IPS DF 6.9 (cell line): ENCODE measurements around the gene GRK1.

Experiments
- DNase-seq: peaks from one replicate; pipeline ENCODE4 v3.0.0-alpha.2; 2013; ENCODE audit warnings: low read depth, low spot score
- H3K27ac ChIP-seq: one replicate; pipeline ENCODE4 v1.5.1; 2013; ENCODE audit warnings: low read length, control low read depth
- H3K27me3 ChIP-seq: 2 replicates; pipeline ENCODE4 v1.6.1; 2013; ENCODE audit warnings: mild to moderate bottlenecking, low read length; ENCODE audit not compliant: control insufficient read depth, insufficient read depth
- H3K36me3 ChIP-seq: 2 replicates; pipeline ENCODE4 v1.6.1; 2013; ENCODE audit warnings: low read length; ENCODE audit not compliant: control insufficient read depth, insufficient read depth
- H3K4me1 ChIP-seq: 2 replicates; pipeline ENCODE4 v1.6.1; 2013; ENCODE audit warnings: low read length; ENCODE audit not compliant: control insufficient read depth, insufficient read depth
- H3K4me3 ChIP-seq: 2 replicates; pipeline ENCODE4 v1.5.1; 2013; ENCODE audit warnings: mild to moderate bottlenecking, low read length
- H3K9me3 ChIP-seq: 2 replicates; pipeline ENCODE4 v1.6.1; 2013; ENCODE audit warnings: low read length, inconsistent platforms; ENCODE audit not compliant: control insufficient read depth, insufficient read depth
- WGBS: extraction: QIAGEN DNeasy Blood & Tissue Kit; methylation state at CpG from one replicate; pipeline ENCODE4 v1.1.7; 2013; ENCODE audit warnings: mixed read lengths, missing lambda C conversion rate; ENCODE audit not compliant: insufficient read length, insufficient coverage; 5-methylcytosine and 5-hydroxymethylcytosine counted together

GRK1 gene

DNA sequence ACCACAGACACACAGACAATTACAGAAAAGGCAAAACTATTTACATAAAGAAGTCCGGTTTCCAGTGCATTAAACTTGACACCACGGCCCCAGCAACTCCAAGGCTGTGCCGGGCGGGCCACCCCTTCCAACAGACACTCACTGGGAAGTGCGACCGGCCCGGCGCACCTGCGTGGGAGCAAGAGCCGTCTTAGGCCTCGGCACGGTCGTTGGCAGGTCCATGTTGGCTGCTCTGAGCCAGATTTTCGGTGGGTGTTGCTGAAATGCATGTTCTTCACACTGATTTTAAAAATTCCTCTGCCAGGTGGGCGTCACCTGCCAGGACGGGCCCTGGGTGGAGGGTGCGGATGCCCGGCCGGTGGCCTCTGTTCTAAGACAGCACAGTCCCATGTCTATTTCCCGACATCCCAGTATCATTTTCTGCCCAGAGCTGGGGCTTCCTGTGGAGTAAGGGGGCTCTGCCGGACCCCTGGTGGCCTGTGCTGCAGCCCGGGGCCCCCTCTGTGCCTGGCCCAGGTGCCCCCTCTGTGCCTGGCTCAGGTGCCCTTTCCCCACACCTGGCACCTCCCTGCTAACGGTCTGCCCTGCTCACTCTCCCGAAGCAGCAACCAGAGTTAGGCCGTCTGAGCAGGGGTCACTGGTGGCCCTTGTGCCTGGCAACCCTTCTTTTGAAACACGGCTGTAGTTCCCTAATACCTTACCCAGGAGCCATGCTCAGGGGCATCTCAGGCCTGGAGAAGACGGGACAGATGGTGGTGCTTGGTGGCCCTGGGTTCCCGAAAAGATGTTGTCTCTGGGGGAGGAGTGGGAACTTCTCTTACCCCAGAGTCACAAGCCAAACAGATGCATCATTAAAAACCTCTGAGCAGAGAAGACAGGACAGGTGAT lies 101.2 kb downstream of the GRK1 start:
- DNase-seq, result no peak
- no peaks in the 10 kb centered on the region for H3K36me3 ChIP-seq
- no peaks in the 10 kb centered on the region for H3K27me3 ChIP-seq
- H3K4me1 ChIP-seq, result no peaks in the 10 kb centered on the region
- no peak overlapping the region for H3K4me3 ChIP-seq
- H3K9me3 ChIP-seq, result no peaks in the 10 kb centered on the region
- H3K27ac ChIP-seq, result no peak overlapping the region
- no CpG with 5 or more reads among the region's 28 CpGs for WGBS

DNA sequence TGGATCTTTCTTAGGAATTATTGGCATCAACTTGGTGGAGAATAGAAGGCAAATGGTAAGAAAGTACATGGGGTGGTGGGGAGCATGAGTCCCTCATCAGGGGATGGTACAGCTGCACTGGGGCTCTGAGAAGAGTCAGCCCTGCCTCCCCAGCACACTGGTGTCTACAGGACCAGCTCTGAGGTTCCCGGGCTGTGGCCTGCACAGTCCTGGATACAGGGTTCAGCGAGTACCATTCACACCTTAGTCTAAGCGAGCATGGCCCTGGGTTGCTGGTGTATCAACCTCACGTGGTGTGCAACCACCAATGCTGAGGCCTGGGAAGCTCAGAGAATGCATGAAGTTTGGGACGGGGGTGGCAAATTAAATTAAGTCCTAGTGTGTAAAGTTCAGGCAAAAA lies 102.1 kb downstream of the GRK1 start:
- H3K27ac ChIP-seq, result no peak overlapping the region
- H3K9me3 ChIP-seq, result no peaks in the 10 kb centered on the region
- no CpG with 5 or more reads among the region's 5 CpGs for WGBS
- no peak for DNase-seq
- H3K4me3 ChIP-seq, result no peak overlapping the region
- no peaks in the 10 kb centered on the region for H3K4me1 ChIP-seq
- no peaks in the 10 kb centered on the region for H3K36me3 ChIP-seq
- no peaks in the 10 kb centered on the region for H3K27me3 ChIP-seq

DNA sequence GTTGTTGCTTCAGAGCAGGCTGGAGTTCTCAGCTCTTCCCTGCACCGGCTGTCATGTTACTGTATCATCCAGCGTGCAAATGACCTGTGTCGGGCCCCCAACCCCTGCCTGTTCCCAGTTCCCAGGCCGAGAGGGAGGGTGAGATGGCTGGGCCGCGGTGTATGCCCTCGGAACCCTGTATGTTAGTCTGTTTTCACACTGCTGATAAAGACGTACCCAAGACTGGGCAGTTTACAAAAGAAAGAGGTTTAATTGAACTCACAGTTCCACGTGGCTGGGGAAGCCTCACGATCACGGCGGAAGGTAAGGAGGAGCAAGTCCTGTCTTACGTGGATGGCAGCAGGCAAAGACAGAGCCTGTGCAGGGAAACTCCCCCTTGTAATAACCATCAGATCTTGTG lies 102.9 kb downstream of the GRK1 start:
- WGBS, result no CpG with 5 or more reads among the region's 13 CpGs
- H3K4me3 ChIP-seq, result no peak overlapping the region
- H3K36me3 ChIP-seq, result no peaks in the 10 kb centered on the region
- no peaks in the 10 kb centered on the region for H3K4me1 ChIP-seq
- no peak for DNase-seq
- H3K9me3 ChIP-seq, result no peaks in the 10 kb centered on the region
- H3K27me3 ChIP-seq, result no peaks in the 10 kb centered on the region
- H3K27ac ChIP-seq, result no peak overlapping the region

DNA sequence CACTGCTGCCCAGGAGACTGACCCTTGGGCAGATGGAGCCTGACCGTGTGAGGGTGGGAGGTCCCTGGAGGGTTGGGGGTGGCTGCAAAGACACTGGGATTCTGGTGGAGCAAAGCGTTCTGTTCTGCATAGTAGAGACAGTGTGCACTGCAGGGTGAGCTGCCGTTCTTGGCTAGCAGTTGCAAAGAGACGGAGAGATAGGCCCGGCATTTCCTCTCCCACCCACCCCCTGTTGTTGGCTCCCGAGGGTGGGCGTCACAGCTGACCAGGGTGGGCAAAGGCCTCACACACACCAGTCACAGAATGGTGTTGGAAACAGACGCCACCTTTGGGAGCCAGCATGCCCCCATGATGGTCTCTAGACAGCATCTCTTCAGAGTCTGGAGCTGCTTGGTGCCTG lies 103.4 kb downstream of the GRK1 start:
- Histone ChIP-seq H3K36me3 (no peaks in the 10 kb centered on the region), H3K27ac (no peak overlapping the region), H3K4me3 (no peak overlapping the region), H3K9me3 (no peaks in the 10 kb centered on the region), H3K4me1 (no peaks in the 10 kb centered on the region), H3K27me3 (no peaks in the 10 kb centered on the region)
- WGBS, result no CpG with 5 or more reads among the region's 8 CpGs
- no peak for DNase-seq

DNA sequence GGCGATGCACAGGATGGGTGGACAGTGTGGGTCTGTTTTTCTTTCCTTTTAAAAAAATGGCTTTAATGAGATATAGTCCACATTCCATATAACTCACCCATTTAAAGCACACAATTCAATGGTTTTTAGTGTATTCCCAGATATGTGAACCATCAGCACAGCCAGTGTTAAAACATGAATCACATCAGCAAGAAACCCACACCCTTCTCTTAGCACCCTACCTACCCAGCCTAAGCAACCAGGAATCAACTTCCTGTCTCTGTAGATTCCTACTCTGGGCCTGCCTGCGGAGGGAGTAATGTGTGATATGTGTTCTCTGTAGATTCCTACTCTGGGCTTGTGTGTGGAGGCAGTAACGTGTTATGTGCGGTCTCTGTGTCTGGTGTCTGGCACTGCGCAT lies 103.9 kb downstream of the GRK1 start:
- no peak for DNase-seq
- H3K27ac ChIP-seq, result no peak overlapping the region
- no peaks in the 10 kb centered on the region for H3K4me1 ChIP-seq
- no peak overlapping the region for H3K4me3 ChIP-seq
- no peaks in the 10 kb centered on the region for H3K9me3 ChIP-seq
- no CpG with 5 or more reads among the region's 5 CpGs for WGBS
- H3K27me3 ChIP-seq, result no peaks in the 10 kb centered on the region
- H3K36me3 ChIP-seq, result no peaks in the 10 kb centered on the region

DNA sequence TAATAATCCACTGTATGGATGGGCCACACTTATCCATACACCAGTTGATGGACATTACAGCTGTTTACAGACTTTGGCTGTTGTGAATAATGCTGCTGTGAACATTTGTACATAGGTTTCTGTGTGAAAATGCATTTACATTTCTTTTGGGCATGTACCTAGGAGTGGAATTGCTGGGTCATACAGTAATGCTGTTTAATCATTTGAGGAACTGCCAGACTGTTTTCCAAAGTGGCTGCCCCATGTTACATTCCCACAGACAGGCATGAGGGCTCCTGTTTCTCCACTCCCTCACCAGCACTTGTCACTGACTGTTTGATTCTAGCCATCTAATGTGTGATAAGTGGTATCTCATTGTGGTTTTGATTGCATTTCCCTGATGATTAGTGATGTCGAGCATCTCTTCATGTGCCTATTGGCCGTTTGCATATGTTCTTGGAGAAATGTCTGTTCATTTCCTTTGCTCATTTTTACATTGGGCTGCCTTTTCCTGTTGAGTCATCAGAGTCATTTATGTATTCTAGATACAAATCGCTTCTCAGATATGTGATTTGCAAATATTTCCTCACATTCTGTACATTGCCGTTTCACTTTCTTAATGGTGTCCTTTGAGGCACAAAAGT lies 104.8 kb downstream of the GRK1 start:
- no CpG with 5 or more reads among the region's 4 CpGs for WGBS
- DNase-seq, result no peak
- H3K27ac ChIP-seq, result no peak overlapping the region
- H3K9me3 ChIP-seq, result no peaks in the 10 kb centered on the region
- no peak overlapping the region for H3K4me3 ChIP-seq
- H3K36me3 ChIP-seq, result no peaks in the 10 kb centered on the region
- no peaks in the 10 kb centered on the region for H3K27me3 ChIP-seq
- no peaks in the 10 kb centered on the region for H3K4me1 ChIP-seq

DNA sequence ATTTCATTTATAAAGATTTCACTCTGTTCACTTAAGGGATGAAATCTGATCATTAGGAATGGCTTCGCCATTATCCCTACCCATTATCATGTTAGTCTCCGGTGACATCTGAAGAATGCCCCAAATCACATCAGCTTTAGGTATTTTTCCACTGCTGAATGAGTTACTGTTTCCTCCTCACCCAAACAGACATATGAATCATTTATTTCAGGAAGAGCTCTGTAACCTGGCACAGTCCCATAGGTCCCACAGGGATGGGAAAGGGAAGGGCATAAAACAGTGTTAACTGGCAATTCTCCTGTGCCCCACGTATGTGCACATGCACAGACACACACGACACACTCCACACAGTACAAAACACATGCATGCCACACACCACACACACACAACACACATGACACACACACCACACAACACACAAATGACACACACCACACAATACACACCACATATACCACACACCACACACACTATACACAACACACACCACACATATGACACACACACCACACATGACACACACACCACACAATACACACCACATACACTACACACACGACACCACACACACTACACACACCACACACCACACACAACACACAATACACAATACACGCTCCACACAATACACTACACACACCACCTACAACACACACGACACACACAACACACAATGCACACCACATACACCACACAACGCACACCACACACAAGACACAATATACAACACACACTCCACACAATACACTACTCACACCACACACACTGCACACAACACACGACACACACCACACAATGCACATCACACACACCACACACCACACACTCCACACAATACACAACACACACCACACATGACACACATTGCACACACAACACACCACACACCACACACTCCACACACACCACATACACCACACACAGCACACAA lies 107.4 kb downstream of the GRK1 start:
- Histone ChIP-seq H3K36me3 (no peaks in the 10 kb centered on the region), H3K27me3 (no peaks in the 10 kb centered on the region), H3K4me1 (no peaks in the 10 kb centered on the region), H3K9me3 (no peaks in the 10 kb centered on the region), H3K4me3 (no peak overlapping the region), H3K27ac (no peak overlapping the region)
- no peak for DNase-seq
- 87% methylated on average over 5 of the region's 9 CpGs for WGBS

DNA sequence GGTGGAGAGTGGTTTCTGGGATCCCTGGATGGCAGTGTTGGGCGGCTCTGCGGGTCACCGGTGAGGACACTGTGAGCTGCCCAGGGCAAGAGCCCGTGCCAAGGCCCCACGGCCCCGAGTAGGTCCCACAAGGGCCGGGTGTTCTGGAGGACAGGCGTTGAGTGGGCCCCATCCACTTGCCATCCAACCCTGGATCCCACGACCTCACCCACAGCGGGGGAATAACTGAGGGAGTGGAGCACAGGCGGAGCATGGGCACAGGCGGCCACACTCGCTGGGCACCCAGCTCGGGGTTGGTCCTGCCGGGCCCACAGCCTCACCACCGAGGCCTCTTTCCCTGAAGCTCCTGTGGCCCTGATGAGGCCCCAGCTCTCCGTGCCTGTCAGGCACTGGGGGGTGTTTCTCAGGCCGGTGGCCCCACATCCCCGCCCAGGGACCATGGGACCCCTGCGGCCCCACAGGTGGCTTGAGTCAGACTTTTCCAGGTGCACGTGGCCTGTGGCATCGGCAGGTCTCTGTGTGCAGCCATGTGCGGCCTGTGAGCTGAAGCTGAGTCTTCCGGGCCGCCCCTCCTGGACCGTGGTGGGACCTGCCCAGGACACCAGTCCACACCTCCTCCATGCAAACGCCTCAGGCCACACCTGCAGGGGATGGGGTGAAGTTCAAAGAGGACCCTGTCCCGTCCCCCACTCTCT lies 108.6 kb downstream of the GRK1 start:
- Histone ChIP-seq H3K27ac (no peak overlapping the region), H3K36me3 (no peaks in the 10 kb centered on the region), H3K27me3 (no peaks in the 10 kb centered on the region), H3K4me3 (no peak overlapping the region), H3K4me1 (no peaks in the 10 kb centered on the region), H3K9me3 (no peaks in the 10 kb centered on the region)
- no peak for DNase-seq
- no CpG with 5 or more reads among the region's 28 CpGs for WGBS

DNA sequence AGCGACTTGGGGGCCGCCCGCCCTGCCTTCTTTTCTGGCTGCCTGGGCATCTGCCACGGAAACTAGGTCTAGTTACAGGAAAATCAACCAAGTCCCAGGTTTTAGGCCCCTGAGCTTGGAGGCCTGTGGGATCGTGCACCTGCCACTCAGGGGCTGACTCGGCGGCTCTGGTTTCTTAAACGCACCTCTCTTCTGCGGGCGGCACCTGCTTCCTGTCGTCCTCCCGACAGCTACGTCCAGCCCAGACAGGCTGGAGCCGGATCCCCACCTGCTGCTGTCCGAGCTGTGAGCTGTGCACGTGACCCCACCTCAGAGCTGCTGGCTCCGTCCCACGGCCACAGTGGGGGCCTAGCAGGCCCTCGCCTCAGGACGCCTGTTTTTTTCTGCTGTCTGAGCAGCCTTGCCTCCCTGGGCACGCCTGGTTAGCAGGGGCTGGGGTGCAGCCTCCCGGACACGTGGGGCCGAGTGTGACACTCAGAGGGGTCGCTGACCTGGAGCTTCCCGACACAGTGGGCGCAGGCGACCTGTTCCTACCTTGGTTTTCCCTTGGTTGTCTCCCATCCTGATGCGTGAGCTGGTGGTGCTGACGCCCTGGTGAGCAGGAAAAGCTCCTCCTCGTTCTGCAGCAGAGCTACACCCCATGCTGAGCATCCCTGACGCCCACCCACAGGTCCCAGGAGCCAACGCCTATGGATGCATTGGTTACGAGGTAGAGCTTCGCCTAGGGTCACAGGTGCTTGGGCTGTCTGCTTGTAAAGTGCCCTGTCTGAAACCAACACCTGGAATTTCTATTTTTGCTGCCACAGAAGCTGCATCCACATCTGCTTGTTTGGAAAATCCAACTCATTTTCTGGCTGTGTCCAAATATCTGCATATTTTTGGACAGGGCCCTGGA lies 109.5 kb downstream of the GRK1 start:
- no peaks in the 10 kb centered on the region for H3K4me1 ChIP-seq
- no peaks in the 10 kb centered on the region for H3K36me3 ChIP-seq
- no CpG with 5 or more reads among the region's 35 CpGs for WGBS
- no peaks in the 10 kb centered on the region for H3K27me3 ChIP-seq
- H3K4me3 ChIP-seq, result no peak overlapping the region
- no peak overlapping the region for H3K27ac ChIP-seq
- no peaks in the 10 kb centered on the region for H3K9me3 ChIP-seq
- DNase-seq, result no peak
